Transverse colon (tissue), 4 donors: Measurements from ENCODE around the gene HSF2BP.

Experiments used
- CTCF ChIP-seq, 5 experiments: fragments of 200-600 bp in 3 of 5; fragments of 450-650 bp in 2 of 5; sonication (generic) in 3 of 5; IDR thresholded peaks; 1 replicate in 2 of 5; 2 replicates in 3 of 5; pipeline ENCODE4 v1.5.1; 2016 to 2017; ENCODE audit warnings: antibody characterized with exemption in 5 of 5, inconsistent platforms in 3 of 5, mild to moderate bottlenecking in 2 of 5, moderate library complexity in 1 of 5
- EP300 ChIP-seq: sonication (generic); formaldehyde crosslinking; IDR thresholded peaks from one replicate; pipeline ENCODE4 v1.6.1; 2017; ENCODE audit warnings: antibody characterized with exemption, low read depth
- POLR2A ChIP-seq: fragments of 450-650 bp; IDR thresholded peaks from one replicate; pipeline ENCODE4 v1.6.1; 2016; ENCODE audit warnings: antibody characterized with exemption, mild to moderate bottlenecking, moderate library complexity
- POLR2AphosphoS5 ChIP-seq, 3 donors: sonication (generic); formaldehyde crosslinking; IDR thresholded peaks; one replicate each; pipeline ENCODE4 v1.6.1; 2016; ENCODE audit warnings: antibody characterized with exemption in 3 of 3

DNA sequence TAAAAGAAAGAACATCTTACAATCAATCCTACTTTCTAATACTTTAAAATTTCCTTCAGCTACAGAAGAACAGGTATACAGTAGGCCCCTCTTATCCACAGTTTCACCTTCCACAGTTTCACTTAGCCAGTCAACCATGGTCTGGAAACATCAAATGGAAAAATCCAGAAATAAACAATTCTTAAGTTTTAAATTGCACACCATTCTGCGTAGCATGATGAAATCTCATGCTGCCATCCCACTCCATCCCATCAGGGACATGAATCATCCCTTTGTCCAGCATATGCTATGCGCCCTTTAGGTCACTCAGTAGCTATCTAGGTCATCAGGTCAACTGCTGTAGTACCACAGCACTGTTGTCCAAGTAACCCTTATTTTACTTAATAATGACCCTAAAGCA is 67.7 kb downstream of the HSF2BP start:
- TF ChIP-seq CTCF (IDR thresholded peaks at IDR 0.05), result no peak
- no peak for TF ChIP-seq POLR2AphosphoS5 (IDR thresholded peaks at IDR 0.05)
- TF ChIP-seq POLR2A, result no peak
- no peak for TF ChIP-seq EP300
